ENCODE measurements around the gene OR52H1.

Gene OR52H1

DNA sequence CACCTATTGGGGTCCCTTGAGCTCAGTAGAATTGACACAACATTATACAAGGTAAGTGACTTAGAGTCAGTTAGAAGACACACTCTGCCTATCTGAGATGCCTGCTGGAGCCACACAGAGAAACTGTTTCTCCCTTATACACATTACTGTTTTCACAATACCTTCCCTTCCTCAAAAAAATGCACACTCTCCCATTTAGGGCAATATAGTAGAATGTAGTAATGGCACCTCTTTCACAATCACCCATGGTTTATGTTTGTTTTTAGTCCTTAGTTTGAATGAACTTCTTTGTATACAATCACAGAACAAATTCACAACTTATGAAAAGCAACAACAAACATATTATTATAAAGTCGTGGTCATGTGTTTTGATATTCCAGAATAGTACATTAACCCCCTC lies 14.3 kb downstream of the OR52H1 start:
- DNase-seq (ENCODE audit: low read depth, low spot score): no peak

DNA sequence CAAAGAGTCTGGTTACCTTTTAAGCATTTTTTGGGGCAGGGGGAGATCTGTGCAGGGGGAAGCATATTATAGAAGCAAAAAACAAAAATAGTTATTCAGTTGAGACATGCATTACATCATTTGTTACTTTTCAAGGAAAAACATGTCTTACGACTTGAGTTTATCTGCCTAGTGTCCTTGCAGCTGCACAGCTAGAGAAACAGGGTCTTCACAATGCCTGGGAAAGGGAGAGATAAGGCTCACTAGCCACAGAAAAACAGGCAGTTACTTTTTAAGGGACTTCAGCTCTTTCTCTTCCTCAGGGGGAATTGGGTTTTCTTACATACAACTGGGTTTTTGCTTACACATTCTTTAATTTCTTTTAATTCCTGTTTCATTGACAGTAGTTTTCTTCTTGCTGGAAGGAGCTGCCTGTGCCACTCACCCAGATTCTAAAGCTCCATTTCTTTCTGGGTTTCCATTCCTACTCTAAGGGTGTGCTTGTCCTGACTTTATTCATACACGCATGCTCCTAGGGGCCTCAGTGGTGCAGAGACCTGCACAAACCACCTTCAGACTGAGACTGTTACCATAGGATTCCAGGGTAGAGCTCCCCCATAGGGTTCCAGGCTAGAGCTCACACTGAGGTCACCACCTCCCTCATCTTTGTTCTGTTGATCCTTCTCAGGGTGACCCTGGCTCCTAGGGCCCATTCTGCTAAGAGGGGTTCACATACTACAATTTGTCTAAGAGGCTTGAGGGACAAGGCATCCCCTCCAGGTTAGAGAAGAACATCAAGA lies 17.1 kb downstream of the OR52H1 start:
- DNase-seq (ENCODE audit: low read depth, low spot score): no peak

DNA sequence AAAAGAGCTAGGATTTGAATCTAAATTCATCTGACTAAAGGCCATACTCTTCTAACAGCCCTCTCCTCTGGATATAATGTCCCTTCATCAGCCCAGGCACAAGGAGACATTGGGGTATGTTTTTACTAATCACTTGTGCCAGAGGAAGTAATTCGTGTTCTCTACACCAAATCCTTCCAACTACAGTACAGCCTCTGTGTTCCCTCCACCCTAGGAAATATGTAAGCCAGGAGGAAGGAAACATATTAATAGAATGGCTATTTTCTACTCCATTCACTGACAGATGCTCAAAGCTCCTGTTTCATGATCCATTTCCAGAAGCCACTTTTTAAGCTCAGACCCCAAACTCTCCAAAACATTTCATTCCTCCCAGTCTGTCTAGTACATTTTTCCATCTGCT lies 19.8 kb downstream of the OR52H1 start:
- DNase-seq (ENCODE audit: low read depth, low spot score): no peak

DNA sequence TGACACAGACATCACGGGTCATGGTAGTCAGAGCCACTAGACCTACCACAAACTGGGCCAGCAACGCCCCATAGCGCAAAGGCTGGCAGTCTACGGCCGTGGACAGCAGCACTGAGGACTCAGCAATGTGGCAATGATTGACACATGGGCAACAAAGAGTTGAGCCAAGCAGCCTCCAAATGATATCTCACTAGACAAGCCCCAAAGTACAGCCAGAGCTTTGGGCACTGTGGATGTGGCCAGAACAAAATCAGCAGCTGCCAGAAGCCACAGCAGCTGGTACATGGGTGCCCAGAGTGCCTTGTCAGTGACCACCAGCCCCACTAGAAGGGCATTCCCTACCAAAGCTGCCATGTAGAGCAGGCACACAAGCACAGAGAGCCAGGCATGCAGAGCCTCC lies 20.6 kb downstream of the OR52H1 start:
- no peak for DNase-seq (ENCODE audit: low read depth, low spot score)

DNA sequence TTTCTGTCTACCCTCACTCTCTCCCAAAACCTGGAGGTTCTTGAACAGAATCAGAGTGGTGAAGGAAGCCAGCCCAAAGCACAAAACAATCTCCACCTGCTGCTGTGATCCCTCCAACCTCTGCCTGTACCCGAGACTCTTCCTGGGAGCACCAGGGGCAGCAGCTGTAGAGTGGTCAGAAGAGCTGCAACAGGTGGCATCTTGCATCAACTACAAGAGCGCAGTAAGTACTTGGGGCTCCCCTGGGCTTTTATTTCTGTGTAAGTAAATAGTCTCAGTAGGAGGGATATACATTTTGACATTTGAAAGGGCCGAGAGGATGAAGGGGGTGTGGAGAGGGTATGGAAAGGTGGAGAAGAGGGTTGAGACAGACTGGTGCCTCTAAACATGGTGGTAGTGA lies 23.6 kb downstream of the OR52H1 start:
- DNase-seq (ENCODE audit: low read depth, low spot score): no peak

DNA sequence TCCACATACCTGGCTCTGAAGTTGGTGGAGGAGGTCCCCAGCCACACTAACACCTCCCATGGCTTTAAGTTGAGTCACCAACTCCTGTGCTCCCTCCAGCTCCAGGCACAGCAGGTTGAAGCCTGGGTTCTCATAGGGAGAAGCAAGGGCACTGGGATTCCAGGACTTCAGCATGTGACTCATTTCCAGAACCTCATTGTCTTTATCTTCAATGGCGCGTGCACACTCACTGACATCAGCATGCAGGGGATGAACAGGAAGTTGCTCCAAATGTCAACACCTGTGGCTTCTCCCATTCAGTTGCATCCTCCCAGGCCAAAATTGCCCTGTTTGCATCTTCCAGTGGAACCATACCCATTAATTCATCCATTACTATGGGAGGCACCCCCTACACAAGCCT lies 26.0 kb downstream of the OR52H1 start:
- no peak for DNase-seq (ENCODE audit: low read depth, low spot score)

DNA sequence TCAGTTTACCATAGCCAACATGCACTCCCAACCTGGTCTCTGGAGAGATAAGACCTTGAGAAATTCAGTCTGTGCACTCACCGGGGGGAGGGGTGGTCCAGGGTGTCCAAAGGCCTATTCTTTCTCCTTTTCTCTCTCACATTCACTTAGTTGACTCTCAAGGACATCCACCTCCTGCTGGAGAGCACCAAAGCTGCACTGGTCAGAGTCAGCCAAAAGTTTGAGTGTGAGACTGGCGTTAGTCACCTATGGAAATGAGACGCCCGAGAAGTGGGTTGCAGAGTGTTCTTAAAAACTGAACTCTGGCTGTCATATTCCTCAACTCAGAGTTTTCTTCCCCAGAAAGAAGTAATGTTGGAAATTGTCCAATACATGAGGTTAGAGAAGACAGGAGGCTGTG lies 26.8 kb downstream of the OR52H1 start:
- DNase-seq (ENCODE audit: low read depth, low spot score): no peak

DNA sequence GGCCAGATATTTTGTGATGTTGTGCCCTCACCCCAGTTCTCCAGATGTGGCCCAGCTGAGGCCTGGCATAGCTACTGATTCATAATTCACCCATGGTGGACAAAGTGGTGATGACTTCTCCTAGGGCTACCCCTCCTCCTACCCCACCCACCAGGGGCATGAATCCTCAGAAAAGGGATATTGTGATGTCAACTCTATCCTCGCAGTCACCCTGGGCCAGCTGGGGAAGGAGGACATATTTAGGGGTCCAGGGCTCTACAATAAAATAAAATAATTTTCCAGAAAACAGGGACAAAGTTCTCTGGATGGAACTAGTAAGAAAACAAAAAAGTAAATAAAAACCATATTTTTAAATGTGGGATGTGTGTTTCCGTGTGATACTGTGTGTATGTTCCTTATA lies 31.7 kb downstream of the OR52H1 start, which contains the start of gene UBQLNL:
UBQLNL (minus strand) TSS at position 101 of the 400 bp plus-strand sequence. CDS start 258 bp downstream, outside the sequence.
- no peak for DNase-seq (ENCODE audit: low read depth, low spot score)

DNA sequence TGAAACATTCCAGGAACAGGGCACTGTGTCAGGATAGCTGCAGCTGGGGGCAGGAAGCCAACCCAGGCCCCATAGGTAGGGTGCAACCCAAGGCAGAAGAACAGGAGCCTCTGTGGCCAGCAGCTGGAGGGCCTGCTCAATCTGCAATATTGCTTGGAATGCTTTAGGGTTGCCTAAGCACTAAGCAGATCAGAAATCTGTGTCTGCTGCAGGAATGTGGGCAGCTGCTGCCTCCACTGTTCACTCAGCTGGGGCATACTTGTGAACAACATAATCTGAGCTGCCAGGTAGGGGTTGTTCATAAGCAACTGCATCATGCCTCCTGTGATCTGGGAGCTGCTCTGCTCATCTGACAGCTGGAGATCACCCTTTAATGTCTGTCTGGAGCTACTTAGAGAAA lies 33.5 kb downstream of the OR52H1 start:
- DNase-seq (ENCODE audit: low read depth, low spot score): no peak

DNA sequence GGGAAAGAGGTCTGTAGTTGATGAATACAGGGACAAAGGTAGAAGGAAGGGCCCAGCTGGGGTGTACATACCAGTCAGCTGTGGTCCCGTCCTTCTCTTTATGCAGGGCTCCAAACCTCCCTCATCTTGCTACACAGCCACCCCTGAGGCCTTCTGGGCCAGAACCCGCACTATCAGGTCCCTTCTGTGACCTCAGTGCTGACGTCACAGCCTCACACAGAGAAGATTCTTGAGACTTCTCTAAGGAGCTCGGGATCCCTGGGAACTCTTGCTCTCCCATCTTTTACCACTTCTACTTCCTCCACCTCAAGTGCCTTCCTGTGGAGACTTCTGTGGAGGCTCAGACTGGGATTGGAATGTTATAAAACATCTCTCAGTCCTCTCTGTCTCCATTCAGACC lies 38.5 kb downstream of the OR52H1 start, which contains the start of gene UBQLN3:
UBQLN3 (minus strand) TSS at position 155 of the 400 bp plus-strand sequence. CDS start 399 bp downstream, outside the sequence.
- DNase-seq (ENCODE audit: low read depth, low spot score): no peak

DNA sequence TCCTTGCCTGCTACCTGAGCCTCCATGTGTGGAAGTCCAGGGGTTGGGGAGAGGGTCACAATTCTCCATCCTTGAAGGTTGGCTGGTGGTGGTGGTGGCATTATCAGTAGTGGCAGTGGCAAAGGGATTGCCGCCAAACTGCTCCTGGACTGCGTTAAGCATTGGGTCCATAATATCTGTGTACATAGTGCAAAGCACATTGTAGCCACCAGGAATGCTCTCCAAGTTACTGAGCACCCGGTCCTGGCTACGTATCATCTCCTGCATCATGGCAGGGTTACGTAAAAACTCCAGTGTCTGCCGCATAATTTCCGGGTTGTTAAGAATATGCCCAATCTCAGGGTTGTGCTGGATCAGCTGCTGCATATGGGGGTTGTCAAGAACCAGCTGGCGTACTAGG lies 39.7 kb downstream of the OR52H1 start:
- no peak for DNase-seq (ENCODE audit: low read depth, low spot score)

DNA sequence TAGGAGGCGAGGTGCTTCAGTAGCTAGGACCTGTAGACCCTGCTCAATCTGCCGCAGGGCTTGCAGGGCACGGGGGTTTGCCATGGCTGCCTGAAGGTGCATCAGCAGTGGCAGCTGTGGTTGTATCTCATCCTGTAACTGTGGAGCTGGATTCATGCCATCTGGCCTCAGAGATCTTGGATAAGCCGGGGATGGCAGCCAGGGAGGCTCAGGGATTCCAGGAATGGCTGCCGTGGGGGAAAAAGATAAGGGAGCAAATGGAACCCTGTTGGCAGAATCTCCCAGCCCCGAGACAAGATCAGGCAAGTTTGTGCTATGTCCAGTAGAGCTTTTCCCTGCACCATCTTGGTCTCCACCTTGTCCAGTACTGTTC lies 40.4 kb downstream of the OR52H1 start:
- no peak for DNase-seq (ENCODE audit: low read depth, low spot score)

DNA sequence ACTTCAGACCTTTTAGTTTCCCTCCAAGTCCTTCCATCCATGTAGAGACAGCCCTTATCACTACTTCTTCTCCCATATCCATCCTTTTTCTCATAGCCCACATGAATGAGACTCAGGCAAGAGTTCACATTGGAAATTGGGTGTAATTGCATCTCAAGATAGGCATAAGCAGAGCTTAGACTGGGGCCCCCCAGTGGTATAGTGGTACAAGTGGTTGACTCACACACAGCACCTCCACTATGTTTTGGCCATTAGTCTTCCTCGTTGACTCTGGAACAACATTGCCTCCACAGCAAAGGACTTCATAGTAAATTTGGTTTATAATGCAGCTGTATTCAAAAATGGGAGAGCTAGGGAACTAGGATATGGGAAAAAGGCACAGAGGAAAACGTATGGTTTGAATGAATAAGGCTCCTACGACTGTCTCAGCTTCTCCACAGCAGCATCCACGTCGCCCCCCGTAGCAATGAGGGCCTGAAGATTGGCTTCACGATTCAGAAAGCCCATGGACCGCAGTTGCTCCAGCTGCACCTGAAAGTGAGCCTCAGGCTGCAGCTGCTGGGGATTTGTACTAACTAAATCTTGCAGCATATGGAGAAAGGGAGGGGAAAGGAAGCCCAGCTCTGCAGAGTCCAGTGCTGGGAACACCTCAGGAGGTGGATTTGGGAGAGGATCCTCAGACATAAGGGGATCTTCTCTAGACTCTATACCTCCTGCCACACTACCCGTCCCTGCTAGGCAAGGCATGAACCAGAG lies 41.0 kb downstream of the OR52H1 start:
- DNase-seq (ENCODE audit: low read depth, low spot score): no peak

DNA sequence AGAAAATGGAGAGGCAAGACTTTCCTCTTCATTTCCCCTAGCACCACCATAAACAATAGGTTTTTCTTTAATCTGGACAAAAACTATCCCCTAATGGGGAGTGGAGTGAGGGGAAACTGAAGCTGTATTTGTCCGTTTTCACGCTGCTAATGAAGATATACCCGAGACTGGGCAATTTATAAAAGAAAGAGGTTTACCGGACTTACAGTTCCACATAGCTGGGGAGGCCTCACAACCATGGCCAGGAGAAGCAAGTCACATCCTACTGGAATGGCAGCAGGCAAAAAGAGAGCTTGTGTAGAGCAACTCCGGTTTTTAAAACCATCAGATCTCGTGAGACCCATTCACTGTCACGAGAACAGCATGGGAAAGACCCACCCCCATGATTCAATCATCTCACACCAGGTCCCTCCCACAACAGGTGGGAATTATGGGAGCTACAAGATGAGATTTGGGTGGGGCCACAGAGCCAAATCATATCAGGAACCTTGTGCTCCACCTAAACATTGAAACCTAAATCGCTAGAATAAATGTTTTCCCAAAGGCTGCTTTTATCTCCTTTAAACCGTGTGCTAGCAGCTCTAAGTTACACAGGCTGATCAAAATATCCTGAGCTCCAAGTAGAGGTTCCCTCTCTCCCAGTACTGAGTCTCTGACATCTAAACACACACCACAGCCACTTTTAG lies 42.8 kb downstream of the OR52H1 start:
- no peak for DNase-seq (ENCODE audit: low read depth, low spot score)

DNA sequence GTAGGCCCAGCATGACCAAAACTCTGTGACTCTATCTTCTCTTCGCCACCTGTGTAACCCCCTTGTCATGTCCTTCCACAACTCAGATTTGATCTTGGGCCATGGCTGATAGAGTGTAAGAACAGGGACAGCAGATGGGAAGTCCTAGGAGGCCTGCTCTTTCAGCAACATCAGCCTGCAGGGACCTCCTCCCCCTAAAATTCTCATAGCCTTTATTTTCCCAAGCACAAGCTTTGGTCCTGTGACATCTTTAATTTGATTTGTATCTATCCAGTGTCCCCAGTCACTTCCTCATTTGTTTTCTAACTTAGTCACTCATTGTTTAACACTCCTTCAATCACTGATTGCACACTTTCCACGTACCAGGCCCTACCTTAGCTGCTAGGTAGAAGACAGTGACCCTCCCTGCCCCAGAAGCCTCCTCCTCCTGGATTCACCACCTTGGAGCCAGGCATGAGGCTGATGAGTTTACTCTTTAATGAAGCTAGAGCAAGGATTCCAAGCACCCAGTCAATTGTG lies 43.9 kb downstream of the OR52H1 start:
- DNase-seq (ENCODE audit: low read depth, low spot score): no peak

DNA sequence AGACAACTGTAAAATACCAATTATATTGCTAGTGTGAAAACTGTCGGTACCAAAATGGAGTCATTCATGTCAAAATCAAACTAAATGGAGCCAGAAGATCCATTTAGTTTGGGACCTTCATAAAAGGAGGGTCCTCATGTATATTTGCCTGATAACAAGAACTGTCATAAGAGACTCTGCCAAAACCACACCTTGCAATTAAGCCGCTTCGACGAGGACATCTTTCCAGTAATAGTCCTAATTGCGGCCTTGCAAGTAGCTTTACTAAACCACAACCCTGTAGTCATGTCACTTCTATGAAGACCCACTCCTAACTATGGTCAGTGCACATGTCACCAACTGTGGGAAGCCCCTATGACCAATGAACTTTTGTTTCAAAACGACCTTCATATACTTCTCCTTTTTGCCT lies 47.9 kb downstream of the OR52H1 start:
- DNase-seq (ENCODE audit: low read depth, low spot score): no peak

DNA sequence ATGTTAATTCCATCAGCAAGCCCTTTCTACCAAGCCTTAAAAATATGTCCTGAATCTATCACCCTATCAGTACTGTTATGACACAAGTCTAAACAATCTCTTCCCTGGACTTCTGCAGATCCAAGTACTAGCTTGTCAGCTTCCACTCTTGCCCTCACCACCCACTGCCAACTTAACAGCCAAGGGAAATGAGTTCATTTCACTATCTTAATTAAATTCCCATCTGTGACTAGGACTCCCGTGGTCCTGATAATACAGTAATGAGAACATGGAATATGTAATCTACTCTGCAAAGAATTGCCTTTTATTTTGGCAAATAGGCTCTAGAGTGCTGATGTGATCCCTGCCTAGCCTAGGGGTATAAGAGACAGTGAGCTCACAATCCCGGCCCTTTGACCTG lies 48.7 kb downstream of the OR52H1 start:
- DNase-seq (ENCODE audit: low read depth, low spot score): no peak
